NCI-H1417 treated with DMSO at 0.1 percent for 48 hours (cell line): ENCODE measurements around the gene POU2AF3.

Source experiments
- DNase-seq: peaks from one replicate; lab custom pipeline; 2025; lab: John Stamatoyannopoulos, UW

The POU2AF3 gene

DNA sequence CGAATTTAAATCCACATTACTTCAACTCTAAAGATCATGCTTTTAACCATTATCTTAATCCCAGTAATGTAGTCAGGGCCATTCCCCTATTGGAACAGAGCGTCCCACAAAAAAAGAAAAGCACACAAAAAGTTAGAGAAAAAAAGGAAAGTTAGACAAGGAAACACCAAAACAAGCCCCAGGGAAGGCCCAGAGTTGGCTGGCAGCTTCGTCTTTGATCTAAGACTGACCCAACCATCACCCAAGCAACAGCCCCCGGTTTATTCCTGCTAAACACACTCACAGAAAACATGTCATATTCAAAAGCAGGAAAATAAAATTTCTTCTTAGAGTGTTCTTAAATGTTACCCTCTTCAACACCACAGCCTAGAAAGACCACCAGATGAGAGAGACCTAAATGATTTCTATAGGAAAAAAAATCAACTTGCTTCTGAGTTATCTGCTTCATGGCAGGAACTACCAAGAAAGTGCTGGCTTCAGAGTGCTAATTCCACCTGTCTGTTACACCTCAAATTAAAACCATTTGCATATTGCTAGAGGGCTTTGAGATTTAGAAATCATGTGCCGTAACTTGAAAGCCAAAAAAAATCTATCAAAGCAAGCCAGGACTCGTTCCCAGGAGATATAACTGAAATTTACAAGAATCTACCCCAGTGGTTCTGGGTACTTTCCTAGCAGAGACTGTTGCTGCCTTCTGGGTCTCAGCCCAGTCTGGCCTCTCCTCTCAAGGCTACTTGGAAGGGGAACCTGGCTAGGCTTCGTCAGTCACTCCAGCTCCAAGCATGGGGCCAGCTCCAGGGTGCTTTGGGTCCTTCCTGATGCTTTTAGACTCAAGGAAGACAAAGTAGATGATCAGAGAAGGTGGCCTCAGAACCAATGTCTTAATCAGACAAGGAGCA, 31.2 kb downstream of the POU2AF3 start:
- DNase-seq, result no peak

DNA sequence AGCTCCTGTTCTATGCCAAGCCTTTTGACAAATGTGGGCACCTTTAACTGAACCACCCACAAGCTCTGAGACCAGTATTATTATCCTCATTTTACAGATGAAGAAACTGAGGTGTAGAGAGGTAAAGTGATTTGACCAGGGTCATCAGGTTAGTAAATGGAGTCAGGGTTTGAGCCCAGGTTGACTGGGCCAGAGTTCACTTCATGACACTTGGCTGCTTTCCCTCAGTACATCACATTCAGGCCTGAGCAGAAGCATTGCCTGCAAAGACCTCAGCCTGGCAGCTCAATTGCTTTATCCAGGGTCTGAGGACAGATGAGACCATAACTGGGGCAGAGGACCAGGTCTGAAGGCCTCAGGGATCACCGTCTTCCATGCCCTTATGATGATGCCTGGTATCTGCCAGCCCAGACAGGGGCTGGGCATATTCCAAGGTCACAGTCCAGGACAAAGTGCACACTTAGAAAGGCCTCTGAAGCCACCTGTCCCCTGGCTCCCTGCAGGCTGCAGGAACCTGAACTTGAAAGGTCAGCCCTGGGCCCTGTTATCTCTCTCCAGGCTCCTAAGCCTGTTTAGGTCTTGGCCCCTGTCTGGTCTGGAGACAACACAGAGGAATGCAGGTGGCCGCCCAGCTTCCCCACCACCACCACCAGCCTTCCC, 32.0 kb downstream of the POU2AF3 start:
- DNase-seq, result no peak

DNA sequence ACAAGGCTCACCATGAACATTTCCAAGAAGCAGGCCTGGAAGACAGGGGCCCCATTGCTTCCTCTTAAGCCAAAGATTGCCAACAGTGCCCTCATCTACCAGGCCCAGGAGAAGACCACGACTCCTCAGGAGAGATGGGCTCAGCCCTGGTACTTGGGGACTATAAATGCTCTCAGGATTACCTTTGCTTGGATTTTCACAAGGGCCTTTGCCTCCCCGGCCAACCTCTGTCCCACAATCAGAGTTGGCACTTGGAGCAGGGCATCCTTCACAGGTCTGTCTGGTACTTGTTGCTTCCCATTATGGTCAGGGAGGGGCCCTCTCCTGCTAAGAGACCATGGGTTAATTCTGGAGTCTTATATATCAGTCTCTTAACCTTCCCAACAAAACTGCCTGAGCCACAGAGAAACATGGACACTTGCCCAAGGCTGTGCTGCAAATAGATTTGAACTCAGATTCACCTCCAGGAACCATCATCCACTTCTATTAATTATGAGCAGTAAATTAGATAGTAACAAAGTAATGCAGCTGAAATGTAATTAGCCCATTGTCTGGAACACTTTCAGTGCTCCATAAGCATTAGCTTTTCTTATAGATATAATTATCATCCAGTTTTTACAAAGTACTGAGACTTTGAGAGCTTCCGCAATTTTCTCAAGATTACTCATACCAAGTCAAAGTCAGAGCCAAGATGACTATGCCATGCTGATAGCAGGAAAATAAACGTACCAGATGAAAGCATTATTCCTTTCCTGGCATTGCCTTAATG, 33.5 kb downstream of the POU2AF3 start:
- no peak for DNase-seq

DNA sequence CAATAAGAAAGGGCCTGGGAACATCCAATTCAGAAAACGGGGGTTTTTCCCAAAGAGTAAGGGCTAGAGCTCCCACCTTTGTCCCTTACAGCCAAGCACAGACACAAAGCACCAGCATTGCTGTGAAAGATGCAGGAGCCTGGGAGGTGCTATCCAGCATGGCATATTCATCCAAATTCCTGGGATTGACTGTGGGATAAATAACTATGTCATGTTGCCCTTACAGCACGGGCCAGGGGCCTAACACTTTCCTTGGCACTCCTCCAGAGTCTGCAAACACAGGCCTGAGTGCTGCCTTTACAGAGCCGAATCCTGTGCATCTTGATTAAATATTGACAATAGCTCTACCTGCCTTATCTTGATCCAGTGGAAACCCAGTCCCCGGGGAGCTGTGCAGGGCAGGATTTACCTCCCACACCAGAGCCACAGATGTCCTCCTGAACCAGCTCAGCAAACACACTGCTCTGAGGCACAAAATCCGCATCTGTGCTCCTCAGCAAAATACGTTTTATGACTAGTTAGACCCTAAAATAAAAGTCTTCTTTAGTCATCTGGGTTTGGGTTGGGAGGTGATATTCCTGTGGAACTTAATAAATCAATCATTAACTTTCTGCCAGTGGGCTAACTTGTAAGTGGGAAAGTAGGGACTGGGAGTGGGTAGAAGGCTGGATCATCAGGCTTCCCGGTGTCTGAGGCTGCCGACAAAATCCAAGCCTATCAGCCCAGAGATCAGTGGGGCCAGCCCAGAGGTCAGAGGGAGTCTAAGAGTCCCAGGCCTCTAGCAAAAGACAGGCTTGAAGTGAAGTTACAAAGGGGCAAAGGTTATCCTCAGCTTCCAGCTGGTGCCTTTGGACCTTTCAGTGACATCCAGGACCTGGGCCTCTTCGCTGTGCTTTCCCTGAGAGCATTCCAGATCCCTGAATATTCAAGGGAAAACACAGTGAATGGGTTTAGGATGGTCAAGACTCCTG, 36.5 kb downstream of the POU2AF3 start:
- DNase-seq, result peak; percentile 14

DNA sequence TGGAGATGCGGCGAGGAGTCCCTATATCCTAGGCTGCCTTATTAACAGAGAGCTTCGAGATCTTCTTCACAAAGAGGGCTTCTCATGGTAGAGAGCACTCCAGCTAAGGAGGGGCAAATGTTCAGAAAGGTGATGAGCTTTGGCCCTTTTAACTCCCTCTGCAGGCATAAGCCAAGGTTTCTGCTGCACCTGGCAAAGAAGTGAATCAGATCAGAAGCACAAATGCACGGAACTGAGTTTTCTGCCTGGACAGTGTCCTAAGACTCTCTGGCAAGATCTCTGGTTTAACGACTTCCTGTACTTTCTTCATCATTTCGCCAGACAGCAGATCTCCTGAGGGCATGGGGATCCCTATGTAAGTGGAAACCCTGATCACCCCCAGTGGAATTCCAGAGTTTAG, 37.2 kb downstream of the POU2AF3 start:
- DNase-seq, result no peak

DNA sequence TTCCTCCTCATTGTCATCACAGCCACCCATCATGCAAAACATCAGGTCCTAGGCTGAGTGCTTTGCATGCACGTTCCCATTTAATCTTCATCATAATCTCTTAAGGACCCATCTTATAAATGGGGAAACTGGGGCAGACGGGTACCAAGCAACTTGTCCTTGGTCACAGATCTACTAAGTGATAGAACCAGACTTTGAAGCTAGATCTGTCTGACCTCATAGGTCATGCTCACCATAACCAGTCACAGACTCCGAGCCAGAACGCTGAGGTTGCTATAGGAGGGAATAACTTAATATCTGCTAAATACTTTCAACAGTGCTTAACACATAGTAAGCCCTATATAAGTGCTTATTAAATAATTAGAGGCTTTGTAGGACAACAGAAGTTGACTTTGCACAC, 37.7 kb downstream of the POU2AF3 start:
- no peak for DNase-seq

DNA sequence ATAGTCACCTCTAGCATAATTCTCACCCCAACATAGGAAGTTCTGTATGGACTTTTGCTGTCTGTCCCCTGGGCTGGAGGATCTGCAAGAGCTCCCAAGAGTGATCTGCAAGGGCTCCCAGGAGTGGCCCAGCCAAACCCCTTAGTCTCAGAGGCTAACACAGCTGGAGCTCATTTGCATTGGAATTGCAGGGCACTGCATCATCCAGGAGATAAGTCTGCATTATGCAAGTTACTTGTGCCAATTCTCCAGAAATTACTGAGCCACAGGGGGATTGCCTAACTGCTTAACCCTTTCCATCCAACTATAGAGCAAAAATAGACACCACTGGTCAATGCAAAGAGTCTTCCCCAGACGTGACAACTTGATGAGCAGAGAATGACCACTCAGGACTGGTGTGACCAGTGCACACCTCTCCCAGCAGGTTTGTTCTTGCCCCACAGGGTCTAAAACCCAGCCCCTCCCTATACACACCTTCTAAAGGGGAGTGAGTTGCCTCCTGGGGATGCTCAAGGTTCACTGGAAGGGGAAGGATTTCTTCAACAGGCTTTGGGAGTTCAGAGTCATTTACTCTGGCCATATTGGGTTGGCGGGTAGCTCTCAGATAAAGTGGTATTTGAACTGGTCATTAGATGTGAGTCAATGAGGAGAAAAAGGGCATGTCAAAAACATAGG, 38.4 kb downstream of the POU2AF3 start:
- DNase-seq, result no peak

DNA sequence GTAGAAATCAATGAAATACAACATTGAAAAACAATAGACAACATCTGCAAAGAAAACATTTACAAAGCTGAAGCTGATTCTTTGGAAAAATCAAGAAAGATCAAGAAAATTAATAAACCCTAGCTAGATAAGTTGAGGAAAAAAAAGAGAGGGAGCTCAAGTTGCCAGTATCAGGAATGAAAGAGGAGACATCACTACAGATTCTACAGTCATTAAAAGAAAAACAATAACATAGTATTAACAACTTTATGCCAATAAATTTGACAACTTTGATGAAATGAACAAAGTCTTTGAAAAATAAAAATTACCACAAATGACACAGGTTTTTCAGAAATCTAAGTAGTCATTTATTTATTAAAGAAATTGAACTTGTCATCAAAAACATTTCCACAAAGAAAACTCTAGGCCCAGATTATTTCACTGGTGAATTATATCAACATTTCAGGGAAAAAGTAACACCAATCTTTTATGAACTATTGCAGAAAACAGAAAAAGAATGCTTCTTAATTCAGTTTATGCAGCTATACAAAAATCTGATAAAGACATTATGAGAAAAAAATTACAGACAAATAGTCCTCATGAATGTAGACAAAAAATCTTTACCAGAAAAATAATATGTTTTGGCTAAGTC, 41.5 kb downstream of the POU2AF3 start:
- no peak for DNase-seq

DNA sequence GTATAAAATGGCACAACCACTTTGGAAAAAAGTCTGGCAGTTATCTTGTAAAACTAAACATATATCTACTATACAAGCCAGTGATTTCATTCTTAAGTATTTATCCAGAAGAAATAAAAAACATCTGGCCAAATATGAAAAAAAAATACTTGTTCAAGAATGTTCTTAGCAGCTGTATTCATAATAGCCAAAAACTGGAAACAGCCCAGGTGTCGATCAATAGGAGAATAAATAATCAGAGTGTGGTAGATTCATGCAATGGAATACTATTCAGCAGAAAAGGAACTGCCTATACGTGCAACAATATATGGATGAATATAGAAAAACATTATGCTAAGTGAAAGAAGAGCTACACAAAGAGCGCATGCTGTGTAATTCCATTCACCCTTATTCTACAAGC, 44.0 kb downstream of the POU2AF3 start:
- no peak for DNase-seq

DNA sequence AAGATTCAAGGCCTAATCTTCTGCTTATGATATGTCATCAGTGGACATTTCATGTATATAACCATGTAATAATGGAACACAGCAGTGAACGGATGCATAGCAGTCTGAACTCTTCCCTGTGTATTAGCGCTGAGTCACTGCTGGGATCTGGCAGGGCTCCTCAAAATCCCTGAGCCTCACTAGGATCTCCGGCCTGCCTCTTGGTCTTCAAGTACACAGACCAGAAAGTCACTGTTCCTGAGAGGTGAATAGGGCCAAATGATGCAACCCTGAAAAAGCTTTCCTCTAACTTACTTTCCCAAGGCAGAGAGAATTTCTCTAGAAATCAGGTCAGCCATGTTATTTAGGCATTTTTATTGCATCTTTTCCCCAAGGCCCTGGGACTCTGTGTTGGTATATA, 45.7 kb downstream of the POU2AF3 start:
- DNase-seq, result no peak

DNA sequence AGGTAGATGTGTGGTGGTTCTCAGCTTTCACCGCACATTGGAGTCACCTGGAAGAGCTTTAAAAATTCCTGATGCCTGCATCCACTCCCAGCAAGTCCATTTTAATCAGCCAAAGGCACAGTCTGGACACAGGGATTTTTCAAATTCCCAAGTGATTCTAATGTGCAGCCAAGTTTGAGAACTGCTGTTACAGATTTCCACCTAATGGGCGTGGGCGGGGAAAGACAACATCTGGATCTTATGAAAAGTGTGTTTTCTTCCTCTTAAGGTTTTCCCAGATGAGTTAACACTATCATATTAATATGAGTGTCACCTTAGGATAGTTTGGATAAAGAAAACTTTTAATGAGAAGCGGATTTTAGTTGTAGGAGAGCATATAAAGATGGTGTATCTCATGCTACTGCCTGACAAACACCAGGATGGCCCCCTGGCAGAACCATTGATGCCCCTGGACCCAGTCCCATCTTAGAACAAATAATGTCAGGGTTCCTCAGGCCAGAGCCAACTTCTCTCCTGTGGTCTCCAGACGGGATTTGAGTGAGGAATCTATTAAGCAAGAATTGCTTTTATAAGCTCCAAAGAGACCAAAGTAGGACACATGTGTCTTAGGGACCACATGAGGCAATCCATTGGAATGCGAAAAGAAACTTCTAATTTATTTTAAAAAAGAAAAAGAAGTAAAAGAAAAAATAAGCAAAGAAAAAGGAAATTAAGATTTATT, 48.8 kb downstream of the POU2AF3 start:
- no peak for DNase-seq

DNA sequence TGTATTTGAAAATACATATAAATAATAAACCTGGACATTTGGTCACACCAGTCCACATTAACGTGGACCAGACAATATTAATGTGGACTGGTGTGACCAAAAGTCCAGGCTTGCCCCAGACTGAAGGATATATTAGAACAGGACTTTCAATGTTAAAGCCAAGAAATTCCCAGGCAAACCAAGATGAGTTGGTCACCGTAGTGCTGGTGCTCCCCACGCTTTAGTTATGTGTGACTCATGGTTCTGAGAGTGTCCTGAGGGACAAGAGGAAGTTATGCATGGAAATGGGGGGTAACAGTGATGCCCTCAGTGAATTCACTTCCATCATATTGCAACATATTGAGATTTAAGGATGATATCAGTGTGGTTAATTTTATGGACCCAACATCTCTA, 49.4 kb downstream of the POU2AF3 start:
- no peak for DNase-seq

DNA sequence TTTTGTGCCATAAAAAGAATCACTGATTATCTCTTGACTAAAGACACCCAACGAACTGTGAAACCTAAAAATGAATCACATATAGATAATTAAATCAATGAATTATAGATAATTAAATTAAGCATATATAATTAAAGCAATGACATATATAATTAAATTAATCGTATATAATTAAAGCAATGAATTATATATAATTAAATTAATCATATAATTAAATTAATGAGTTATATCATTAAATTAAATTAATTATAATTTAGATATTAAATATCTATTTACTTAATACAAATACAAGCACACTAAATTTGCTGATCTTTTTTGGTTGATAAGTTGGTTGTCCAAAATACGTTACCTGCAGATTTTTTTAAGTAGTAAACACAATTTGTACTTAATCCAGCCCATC, 49.8 kb downstream of the POU2AF3 start:
- DNase-seq, result no peak

DNA sequence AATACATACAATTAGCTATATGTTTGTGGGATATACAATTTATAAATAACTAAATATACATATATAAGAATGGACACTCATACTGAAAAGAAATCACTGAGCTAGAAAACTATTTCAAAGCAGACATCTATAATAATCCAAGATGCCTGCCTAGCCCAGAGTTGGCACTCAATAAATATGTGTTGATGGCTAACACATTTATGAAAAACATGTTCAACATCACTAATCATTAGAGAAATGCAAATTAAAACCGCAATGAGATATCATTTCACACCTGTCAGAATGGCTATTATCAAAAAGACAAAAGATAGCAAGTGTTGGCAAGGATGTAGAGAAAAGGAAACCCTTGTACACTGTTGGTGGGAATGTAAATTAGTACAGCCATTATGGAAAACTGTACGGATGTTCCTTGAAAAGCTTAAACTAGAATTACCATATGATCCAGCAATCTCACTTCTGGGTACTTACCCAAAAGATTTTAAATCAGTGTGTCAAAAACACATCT, 50.9 kb downstream of the POU2AF3 start:
- DNase-seq, result no peak

DNA sequence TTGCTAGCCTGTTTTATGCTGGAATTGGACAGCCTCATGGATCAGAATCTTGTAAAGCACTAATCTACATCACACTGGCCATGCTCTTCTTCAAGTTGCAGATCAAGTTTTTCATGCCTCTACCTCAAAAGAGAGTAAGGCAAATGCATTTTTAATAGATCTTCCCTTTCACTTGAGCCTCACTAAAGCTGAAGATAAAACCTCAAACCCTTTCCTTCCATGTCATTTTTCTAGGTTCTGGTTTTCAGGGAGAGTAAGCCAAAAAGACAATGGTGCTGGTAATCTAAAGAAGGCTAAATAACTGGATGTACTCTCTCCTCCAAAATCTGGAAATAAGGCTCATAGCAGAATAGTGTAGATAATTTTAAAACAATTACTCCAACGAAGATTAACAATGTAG, 52.5 kb downstream of the POU2AF3 start:
- no peak for DNase-seq

DNA sequence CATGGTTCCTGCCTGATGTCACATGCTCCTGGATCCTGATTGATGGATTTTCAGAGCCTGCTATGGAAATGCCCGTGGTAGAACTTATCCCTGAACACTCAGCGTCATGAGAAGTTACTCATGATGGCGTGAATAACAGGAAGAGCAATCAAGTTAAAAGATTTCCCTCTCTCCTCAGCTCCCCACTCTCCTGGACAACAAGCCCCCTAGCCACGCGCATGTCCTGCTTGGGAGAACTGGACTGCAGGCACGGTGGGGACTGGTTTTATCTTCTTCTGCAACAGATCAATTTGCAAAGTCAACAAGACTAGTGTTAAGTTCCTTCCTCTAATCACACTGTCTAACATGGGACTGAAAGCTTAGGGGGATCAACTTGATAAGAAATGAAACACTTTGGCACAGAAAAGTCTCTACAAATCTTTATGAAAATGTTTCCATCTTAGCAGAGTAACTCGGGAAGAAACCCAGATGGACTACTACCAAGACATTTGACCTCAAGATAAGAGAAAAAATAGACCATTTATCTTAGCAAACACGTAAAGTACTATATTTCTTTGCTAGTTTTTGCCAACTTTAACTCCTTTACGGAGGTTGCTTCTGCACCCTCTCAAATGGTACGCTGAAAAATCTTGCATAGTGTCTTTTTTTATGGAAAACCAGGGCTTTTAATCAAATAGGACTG, 53.2 kb downstream of the POU2AF3 start:
- no peak for DNase-seq

DNA sequence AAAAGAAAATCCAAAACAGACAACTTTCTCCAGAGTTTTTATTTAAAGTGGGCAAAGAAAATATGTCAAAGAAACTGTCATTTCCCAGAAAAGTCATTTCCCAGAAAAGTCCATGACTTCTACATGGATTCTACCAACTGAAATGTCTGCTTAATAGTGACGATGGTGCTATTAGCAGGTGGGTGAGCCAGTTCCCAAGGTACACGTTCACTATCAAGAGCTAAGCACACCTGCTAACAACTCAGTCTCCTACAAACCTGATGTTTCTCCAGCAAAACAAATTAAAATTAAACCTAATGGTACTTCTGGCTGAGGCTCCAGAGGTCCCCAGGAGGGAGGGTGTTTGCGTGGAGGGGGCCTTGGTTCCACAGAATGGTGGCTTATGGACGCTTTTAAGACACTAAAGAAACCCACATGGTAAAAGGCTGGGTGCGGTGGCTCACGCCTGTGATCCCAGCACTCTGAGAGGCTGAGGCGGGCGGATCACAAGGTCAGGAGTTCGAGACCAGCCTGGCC, 53.9 kb downstream of the POU2AF3 start:
- no peak for DNase-seq

DNA sequence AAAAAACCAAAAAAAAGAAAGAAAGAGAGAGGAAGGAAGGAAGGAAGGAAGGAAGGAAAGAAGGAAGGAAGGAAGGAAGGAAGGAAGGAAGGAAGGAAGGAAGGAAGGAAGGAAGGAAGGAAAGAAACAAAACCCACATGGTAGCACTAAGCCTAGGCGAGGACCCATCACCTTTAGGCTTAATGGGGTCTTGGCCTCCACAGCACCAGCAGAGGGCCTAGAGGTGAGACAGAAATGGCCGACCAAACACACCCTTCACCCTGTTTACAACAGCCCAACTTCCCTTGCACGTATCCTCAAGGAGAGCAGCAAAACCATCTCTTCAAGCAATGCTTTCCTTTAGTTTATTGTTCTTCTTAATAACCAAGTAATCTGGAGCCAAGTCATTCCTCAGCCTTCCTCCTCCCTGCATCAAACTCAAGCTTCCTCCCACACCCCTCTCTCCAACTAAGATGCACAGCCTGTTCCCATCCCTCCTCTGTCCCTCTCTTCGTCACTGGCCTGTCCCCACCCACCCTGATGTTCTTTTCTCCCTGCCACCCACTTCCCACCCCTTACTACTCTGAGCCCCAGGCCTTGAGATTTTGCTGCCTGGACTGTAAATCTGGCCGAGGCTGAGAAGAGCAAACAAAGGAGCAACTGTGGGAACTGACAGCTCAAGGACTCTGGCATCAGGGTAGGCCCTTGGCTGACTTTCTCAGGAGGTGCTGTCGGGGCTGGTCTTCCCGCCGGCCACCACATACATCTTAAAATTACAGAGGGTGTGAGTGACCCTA, 54.8 kb downstream of the POU2AF3 start:
- no peak for DNase-seq
